Ishikawa (cell line): ENCODE data around the gene TRIM58.

Experiments
- CEBPB ChIP-seq: IDR thresholded peaks from 2 replicates; pipeline ENCODE4 v1.6.1; 2012
- CREB1 ChIP-seq: IDR thresholded peaks from 2 replicates; pipeline ENCODE4 v1.6.1; 2012; ENCODE audit warnings: low read depth
- EGR1 ChIP-seq: IDR thresholded peaks from 2 replicates; pipeline ENCODE4 v1.6.1; 2012
- EP300 ChIP-seq: IDR thresholded peaks from 2 replicates; pipeline ENCODE4 v1.6.1; 2012; ENCODE audit warnings: borderline replicate concordance
- FOXM1 ChIP-seq: IDR thresholded peaks from 2 replicates; pipeline ENCODE4 v1.6.1; 2012; ENCODE audit warnings: low read depth, borderline replicate concordance
- NFIC ChIP-seq: IDR thresholded peaks from 2 replicates; pipeline ENCODE4 v1.6.1; 2012
- RAD21 ChIP-seq: IDR thresholded peaks from 2 replicates; pipeline ENCODE4 v1.6.1; 2012; ENCODE audit warnings: low read depth
- TAF1 ChIP-seq: IDR thresholded peaks from 2 replicates; pipeline ENCODE4 v1.6.1; 2012; ENCODE audit warnings: low read depth, mild to moderate bottlenecking
- TCF12 ChIP-seq: IDR thresholded peaks from 2 replicates; pipeline ENCODE4 v1.6.1; 2012; ENCODE audit warnings: low read depth
- TEAD4 ChIP-seq: IDR thresholded peaks from 2 replicates; pipeline ENCODE4 v1.6.1; 2012
- YY1 ChIP-seq: IDR thresholded peaks from 2 replicates; pipeline ENCODE4 v1.6.1; 2012; ENCODE audit warnings: low read depth
- ZBTB7A ChIP-seq: IDR thresholded peaks from 2 replicates; pipeline ENCODE4 v1.6.1; 2012; ENCODE audit warnings: low read depth
- TF ChIP-seq, protein P1 (sequence below): IDR thresholded peaks from 2 replicates; pipeline ENCODE4 v1.6.1; 2012; ENCODE audit warnings: low read depth, mild to moderate bottlenecking
- TF ChIP-seq, protein P2 (sequence below): IDR thresholded peaks from 2 replicates; pipeline ENCODE4 v1.6.1; 2012
- TF ChIP-seq, protein P3 (sequence below): IDR thresholded peaks from 2 replicates; pipeline ENCODE4 v1.6.1; 2012

The TRIM58 gene

GRCh38 chr1:247884797-247885413, 27.9 kb downstream of the TRIM58 start:
- TF ChIP-seq EGR1: no peak
- no peak for TF ChIP-seq CEBPB

GRCh38 chr1:247895163-247895637, 38.2 kb downstream of the TRIM58 start, which contains the start of gene OR2W3:
TSS of gene OR2W3 (plus strand) at chr1:247895587. CDS start at chr1:247895587, 0 bp downstream.
- TF ChIP-seq NFIC: no peak
- no peak for TF ChIP-seq CEBPB
- TF ChIP-seq EP300: no peak
- TF ChIP-seq FOXM1: no peak
- TF ChIP-seq TCF12: no peak
- TF ChIP-seq, protein P1, sequence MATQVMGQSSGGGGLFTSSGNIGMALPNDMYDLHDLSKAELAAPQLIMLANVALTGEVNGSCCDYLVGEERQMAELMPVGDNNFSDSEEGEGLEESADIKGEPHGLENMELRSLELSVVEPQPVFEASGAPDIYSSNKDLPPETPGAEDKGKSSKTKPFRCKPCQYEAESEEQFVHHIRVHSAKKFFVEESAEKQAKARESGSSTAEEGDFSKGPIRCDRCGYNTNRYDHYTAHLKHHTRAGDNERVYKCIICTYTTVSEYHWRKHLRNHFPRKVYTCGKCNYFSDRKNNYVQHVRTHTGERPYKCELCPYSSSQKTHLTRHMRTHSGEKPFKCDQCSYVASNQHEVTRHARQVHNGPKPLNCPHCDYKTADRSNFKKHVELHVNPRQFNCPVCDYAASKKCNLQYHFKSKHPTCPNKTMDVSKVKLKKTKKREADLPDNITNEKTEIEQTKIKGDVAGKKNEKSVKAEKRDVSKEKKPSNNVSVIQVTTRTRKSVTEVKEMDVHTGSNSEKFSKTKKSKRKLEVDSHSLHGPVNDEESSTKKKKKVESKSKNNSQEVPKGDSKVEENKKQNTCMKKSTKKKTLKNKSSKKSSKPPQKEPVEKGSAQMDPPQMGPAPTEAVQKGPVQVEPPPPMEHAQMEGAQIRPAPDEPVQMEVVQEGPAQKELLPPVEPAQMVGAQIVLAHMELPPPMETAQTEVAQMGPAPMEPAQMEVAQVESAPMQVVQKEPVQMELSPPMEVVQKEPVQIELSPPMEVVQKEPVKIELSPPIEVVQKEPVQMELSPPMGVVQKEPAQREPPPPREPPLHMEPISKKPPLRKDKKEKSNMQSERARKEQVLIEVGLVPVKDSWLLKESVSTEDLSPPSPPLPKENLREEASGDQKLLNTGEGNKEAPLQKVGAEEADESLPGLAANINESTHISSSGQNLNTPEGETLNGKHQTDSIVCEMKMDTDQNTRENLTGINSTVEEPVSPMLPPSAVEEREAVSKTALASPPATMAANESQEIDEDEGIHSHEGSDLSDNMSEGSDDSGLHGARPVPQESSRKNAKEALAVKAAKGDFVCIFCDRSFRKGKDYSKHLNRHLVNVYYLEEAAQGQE: no peak
- TF ChIP-seq EGR1: no peak
- no peak for TF ChIP-seq RAD21
- TF ChIP-seq YY1: no peak
- TF ChIP-seq ZBTB7A: no peak
- TF ChIP-seq, protein P2, sequence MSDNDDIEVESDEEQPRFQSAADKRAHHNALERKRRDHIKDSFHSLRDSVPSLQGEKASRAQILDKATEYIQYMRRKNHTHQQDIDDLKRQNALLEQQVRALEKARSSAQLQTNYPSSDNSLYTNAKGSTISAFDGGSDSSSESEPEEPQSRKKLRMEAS: no peak
- TF ChIP-seq CREB1: no peak
- TF ChIP-seq, protein P3, sequence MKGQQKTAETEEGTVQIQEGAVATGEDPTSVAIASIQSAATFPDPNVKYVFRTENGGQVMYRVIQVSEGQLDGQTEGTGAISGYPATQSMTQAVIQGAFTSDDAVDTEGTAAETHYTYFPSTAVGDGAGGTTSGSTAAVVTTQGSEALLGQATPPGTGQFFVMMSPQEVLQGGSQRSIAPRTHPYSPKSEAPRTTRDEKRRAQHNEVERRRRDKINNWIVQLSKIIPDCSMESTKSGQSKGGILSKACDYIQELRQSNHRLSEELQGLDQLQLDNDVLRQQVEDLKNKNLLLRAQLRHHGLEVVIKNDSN: no peak
- TF ChIP-seq TAF1: no peak
- no peak for TF ChIP-seq TEAD4

GRCh38 chr1:247895976-247896375, 39.0 kb downstream of the TRIM58 start:
- TF ChIP-seq TCF12 (no peak), FOXM1 (no peak), CEBPB (no peak), EGR1 (no peak), CREB1 (no peak), RAD21 (no peak), TEAD4 (no peak), YY1 (no peak), EP300 (no peak), NFIC (no peak), ZBTB7A (no peak)
- TF ChIP-seq, protein P2: no peak
- TF ChIP-seq, protein P1: no peak
- TF ChIP-seq, protein P3: no peak

DNA sequence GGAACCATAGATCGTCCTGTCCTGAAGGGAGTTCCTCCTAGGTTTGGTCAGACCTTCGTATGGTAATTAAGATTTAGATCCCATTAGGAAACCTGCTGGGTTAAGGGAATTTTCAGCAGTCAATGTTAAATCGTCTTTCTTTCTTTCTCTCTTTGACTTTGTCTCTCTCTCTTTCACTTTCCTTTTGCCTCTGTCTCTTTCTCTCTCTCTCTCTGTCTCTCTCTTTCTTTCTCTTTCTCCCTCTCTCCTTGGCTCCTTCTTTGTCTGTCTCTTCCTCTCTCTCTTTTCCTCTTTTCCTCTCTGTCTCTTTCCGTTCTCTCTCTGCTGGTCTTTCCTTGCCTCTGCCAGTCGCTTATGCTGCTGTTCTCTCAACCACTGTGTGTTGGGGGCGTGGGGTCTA, 47.1 kb downstream of the TRIM58 start:
- TF ChIP-seq EGR1 (no peak), NFIC (no peak)
- TF ChIP-seq, protein P1: no peak

DNA sequence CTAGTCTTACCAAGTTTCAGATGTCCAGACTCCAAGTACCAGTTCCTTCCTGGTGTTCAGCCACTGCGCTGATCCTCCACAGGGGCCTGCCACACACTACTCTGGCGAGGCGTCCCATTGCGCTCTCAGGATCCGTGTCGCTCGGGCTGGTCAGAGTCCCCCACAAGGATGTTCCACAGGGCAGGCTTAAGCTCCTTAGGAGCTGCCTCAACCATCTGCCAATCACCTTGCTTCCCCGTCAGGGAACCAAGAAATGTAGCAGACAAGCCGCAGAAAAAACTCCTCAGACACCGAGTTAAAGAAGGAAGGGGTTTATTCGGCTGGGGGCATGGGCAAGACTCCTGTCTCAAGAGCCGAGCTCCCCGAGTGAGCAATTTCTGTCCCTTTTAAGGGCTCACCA, 48.2 kb downstream of the TRIM58 start:
- TF ChIP-seq, protein P2: no peak
- TF ChIP-seq, protein P1: no peak
- TF ChIP-seq EP300 (no peak), YY1 (no peak)
